ENCODE results near the gene LHX4.

Gene LHX4

DNA sequence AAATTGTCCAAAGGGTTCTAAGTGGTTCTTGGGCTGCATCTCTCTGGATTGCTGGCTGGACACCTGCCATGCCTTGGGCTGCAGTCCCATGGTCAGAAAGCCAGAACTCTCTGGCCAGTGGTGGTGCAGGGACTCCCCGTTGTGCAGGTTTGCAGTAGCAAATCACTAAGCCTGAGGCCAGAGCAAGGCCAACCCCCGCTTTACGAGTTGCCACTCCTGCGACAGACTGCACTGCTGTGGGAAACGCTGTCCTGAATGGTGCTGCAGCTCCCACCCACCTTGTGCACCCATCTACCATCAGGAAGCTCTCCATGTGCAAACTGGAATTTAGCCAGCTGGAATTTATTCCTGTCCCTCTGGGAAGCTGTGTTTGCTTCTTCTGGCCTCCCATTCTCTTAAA, 45.7 kb downstream of the LHX4 start:
- DNase-seq = no peak

DNA sequence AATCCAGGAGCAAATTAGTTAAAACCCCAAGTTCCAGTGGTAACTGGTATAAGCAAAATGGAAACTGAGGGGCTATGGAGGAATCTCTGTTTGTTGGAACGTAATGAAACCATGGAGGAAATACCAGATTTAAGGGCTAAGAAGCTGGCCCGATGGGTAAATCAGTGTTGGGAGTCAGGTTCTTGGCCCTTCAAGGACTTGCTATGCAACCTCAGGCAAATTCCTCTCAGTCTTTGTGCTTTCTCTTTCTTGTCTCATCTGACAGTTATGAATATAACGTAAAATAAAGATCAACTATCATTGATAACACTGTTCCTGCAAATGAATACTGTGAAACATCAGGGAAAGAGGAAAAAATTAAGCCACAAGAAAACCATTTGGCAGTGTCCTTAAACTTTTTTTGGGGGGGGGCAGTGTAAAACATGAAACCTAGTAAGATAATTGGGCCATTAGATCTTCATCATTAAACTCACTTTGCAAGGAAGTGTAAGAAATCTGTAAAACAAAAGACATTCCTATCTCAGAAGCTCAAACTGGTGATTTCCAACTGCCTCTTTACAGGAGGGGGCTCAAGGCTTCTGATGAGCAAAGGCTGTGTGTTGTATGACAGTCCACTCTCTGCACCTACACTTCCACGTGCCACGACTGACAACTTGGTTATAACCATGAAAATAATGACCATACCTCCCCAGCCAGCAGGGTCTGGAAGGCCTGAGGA, 47.6 kb downstream of the LHX4 start:
- DNase-seq = no peak

- no peak for DNase-seq
Observed at GRCh38 chr1:180278194-180278515, 48.1 kb downstream of the LHX4 start.

GRCh38 chr1:180278596-180279395, 48.7 kb downstream of the LHX4 start:
- no peak for DNase-seq

DNA sequence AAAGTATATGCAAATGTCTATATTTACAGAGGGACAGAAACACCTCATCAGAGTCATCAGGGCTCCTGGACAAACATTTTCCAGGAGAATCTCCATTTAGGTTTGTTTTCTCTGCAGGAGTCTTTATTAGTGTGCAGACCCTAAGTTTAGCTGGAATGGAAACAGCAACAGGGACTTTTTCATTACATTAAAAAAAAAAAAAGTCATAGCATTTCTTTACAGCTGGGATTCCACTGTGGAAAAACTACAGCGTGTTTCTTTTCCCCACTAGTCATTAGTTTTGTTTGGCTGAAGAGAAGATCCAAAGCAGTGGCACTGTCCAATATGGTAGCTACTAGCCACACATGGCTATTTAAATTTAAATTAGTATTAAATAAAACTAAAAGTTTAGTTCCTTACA, 49.6 kb downstream of the LHX4 start:
- no peak for DNase-seq

- DNase-seq = no peak
Observed at GRCh38 chr1:180280617-180281016, 50.6 kb downstream of the LHX4 start.

DNA sequence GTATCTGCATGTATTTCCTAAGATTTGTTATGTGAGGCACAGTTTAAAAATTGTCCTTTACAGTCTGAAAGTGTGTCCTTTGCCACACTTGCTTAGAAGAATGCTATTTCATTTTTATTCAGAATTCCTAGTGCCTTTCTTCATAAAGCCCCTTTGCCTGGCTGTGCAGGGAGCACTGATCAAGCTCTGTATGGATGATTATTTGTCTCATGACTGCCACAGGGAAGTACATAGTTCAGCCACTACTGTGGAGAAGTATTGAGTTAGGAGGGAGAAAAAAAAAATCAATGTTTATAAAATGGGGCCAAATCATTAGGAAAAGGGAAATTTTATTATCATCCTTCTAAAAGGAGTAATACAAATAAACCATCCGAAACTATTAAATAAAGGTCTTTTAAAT, 51.4 kb downstream of the LHX4 start:
- no peak for DNase-seq

- DNase-seq = no peak
Observed at GRCh38 chr1:180282401-180283044, 52.5 kb downstream of the LHX4 start.

DNA sequence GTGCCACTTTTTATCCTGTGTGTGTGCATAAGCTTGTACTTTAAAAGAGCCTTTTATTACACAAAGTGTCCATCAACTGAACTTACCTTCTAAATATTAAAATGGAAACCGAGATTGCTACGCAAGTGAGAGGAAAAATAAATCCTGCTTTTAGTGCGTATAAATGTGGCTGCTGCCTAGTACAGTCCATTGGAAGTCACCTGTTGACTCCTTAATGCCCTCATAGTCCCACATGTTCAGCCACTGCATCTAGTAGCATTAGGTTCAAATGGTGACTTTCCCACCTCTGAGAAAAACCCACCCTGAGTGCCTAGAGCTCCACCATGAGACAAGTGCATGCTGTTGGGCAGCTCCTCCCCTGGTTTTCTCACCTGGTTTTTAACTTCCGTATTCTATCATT, 53.0 kb downstream of the LHX4 start:
- DNase-seq = no peak

DNA sequence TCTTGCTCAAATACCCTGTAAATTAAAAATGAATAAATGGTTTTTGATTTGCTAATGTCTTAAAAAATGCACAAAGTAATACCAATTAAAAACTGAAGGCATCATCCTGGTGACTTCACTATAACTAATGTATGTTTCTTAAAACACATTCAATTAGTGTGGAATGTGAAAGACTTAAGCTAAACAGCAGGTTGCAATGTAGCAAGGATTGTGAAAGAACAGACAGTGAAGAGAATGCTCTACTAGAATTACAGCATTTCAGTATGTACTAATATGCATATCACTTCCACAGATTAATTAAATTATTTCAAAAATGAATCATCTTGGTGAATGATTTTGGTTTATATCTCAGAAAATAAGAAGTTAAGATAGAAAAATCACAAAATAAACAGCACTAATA, 56.4 kb downstream of the LHX4 start:
- no peak for DNase-seq

GRCh38 chr1:180287988-180288705, 58.1 kb downstream of the LHX4 start:
- no peak for DNase-seq

GRCh38 chr1:180288940-180289339, 58.9 kb downstream of the LHX4 start:
- no peak for DNase-seq

GRCh38 chr1:180290265-180291001, 60.4 kb downstream of the LHX4 start:
- no peak for DNase-seq

DNA sequence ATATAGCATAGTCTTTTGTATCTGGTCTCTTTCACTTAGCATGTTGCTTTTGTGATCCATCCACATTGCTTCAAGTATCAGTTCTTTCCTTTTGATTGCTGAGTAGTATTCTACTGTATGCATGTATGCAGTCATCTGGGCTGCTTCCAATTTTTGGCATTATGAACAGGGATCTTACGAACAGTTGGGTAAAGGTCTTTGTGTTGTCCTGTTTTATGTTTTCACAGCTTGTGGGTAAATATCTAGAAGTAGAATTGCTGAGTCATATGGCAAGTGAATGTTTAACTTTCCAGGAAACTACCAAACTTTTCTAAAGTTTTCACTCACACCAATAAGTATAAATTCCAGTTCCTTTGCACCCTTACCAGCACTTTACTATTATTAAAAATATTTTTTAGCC, 60.9 kb downstream of the LHX4 start:
- no peak for DNase-seq

DNA sequence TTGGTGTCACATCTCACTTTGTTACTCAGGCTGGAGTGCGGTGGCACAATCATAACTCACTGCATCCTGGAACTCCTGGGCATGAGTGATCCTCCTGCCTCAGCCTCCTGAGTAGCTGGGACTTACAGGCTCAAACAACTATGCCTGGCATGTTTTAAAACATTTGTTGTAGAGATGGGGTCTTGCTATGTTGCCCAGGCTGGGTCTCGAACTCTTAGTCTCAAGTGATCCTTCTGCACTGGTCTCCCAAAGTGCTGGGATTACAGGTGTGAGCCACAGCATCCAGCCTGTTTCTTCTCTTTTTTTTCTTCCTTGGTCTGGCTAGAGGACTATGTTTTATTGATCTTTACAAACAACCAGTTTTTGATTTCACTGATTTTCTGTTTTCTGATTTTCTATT, 64.6 kb downstream of the LHX4 start:
- no peak for DNase-seq

GRCh38 chr1:180295999-180296398, 65.9 kb downstream of the LHX4 start:
- DNase-seq = no peak

DNA sequence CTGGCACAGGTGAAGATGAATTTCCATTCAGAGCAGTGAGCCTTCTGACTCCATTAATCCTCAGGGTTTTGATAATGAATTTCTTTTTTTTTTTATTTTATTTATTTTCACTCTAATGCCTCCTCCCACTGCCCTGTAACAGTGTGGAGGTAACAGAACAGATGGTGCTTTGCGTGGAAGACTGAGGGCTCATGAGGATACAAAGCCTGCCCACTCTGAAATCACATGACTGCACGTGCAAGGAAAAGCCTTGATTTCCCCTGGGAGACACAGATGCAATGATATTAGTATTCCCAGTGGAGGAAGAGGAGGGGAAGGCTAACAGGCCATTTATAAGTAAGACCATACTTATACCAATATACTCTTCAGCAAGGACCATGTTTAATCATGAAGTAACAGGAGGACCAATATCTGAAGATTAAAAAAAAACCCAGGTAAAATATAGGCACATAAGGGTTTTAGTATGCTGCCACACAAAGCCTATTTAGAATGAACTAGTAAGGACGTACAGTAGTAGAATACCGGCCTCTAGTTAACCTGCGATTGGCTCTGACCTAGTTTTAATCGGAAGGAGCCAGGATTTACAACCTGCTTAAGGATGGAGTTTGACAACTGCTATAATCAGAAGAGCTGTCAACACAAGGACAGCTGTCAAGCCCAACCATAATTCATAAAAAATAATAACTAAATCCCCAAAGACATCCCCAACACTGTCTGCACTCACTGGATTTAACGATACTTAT, 69.6 kb downstream of the LHX4 start:
- no peak for DNase-seq

- DNase-seq = no peak
Observed at GRCh38 chr1:180301135-180301742, 71.2 kb downstream of the LHX4 start.

DNA sequence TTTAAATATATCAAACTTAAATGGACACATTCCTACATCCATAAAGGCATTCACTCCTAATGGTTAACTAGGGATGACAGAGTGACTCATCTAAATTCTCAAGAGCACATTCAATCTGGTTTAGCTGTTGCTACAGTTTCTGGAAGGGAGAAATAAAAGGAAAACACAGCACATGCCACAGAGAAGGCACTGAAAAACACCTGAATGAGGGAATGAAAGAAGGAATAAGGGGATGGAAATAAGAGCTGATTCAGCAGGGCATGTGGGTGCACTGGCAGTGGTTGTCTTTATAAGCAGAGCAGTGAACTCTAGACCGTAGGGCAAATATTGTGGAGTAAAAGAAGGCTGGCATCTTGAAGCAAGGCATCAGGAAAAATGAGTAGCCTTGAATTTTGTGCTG, 79.3 kb downstream of the LHX4 start:
- peak; percentile 68 for DNase-seq

DNA sequence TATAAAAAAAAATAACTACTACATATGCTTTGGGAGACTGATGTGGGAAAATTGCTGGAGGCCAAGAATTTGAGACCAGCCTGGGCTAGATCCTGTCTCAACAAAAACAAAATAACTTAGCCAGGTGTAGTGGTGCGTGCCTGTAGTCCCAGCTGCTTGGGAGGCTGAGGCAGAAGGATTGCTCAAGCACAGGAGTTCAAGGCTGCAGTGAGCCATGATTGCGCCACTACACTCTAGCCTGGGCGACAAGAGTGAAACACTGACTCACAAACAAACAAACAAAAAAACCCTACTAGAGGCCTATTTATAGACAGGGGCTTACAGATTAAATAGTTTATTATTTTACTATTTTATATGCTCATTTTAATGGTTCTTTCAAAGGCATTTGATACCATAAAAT, 80.0 kb downstream of the LHX4 start:
- DNase-seq = peak; percentile 23

DNA sequence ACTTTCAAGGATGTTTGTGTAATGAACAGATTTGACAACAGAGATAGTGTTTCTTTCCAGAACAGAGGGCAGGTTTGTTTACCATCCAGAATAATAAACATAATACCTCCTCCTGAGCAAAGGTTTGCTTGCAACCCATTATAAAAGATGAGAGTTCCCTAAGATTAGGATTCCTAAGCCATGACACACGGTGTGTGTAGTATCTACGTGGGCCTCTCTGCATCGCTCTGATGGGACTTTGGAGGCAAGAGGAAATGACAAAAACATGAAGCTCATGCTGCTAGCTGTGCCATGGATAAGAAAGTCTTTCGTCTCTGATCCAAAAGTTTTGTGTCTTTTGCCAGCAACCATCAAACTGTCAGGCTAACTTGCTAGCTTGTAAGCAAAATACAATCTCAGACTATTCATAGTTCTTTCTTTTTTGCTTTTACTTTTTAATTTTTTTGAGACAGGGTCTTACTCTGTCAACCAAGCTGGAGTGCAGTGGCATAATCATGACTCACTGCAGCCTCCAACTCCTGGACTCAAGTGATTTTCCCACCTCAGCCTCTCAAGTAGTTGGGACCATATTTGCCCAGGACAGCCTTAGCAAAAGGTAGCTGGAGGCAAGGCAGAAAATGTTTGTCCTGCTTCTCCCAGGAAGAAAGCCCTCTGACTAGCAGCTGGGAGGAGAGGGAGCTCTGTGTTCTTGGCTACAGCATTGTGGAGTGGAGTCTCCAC, 81.1 kb downstream of the LHX4 start:
- DNase-seq = peak; percentile 68

Data from NCI-H226 (cell line).